ENCODE results near the gene MAP3K7CL.
A peak's percentile ranks its signal among the peaks of the same experiment; 100 is the strongest.
"Not testable (repeated sequence)": the region's sequence is repeated elsewhere in the genome, so short reads cannot be mapped to it uniquely, and the experiment has no call there.

MAP3K7CL gene

GRCh38 chr21:29133796-29134195 is 3.4 kb downstream of the MAP3K7CL start:
- DNase-seq = peak; percentile 27

GRCh38 chr21:29135481-29135880 is 5.0 kb downstream of the MAP3K7CL start:
- no peak for DNase-seq

- DNase-seq = no peak
Observed at GRCh38 chr21:29136033-29136432, 5.6 kb downstream of the MAP3K7CL start.

GRCh38 chr21:29144736-29145353 is 14.4 kb downstream of the MAP3K7CL start:
- DNase-seq = peak; percentile 32

DNA sequence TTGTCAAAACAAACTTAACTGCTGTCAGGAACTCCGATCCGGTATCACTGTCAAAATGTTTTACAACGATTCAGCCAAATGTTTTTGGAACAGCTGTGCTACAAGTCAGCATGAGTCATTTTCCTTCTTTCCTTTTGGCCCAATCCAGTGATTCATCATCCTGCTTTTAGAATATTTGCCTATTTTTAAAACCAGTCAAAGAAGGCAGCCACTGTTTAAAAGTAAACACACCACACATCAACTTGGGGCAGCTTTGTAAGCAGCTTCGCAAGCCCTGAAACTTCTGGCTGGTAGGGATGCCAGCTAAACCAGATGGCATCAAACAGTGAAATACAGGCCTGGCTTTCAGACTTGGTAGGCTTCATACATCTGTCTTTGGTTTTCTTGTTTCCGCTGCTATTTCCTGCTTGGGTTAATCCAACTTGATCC is 14.9 kb downstream of the MAP3K7CL start:
- DNase-seq = peak; percentile 90

GRCh38 chr21:29145852-29146453 is 15.5 kb downstream of the MAP3K7CL start:
- DNase-seq = no peak

DNA sequence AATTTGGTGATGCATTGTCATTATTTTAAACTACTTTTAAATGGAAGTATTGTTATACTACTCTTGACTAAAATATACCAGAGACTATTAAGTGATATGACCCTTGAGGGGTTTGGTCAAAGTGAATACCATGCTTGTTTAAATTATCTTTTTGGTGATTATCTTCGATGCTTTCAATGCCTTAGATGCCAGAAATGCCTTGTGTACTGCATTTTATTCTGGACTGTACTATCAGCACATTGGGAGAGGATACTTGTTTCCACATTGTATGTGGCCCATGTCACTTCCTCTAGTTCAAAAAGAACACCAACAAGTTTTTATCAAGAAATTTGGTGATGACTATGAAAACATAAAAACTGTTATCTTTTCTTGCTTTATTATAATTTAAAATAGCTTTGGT is 16.3 kb downstream of the MAP3K7CL start:
- no peak for DNase-seq

DNA sequence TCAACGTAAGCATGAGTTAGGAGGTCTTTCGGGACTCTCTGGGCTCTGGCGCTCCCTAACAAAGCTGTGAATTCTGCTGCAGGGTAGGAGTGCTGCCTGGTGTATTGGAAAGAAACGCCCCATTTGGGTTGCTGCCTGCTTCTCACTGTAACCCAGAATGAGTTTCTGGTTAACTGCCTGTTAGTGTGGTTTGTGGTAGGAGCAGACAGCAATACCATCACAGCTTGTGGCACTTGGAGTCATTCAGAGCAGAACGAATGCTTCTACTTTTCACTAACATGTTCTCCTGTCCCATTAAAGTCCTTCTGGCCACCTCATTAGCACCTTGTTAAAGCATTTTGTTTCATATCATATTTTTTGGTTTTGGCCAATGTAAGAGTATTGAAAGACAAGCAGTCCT is 18.1 kb downstream of the MAP3K7CL start:
- peak; percentile 89 for DNase-seq

DNA sequence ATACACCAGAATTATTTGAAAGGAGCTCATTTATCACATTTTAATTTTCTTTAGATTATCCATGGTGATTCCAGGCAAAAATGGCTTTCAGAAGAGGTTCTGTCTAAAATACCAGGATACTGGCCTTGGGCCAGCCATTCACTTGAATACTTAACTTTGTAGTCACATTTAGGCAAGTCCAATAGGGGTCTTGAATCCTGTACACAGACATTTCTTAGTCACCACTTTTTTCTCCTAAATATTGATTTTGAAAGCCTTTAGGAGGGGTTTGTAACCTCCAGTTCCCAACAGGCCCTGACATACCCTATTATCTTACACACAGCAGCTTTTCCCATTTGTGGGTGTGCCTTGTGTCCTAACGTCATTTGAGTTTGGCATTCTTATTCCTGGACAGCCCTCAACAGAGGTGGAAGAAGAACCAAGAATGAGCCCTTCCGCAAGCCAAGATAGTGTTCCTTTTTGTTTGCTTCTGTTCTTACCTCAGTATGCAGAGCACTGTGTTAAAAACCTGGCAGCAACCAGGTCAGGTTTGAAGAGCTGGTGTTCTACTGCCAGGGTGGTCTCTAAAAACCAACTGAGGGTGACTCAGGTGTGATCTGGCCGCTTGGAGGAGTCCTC is 19.5 kb downstream of the MAP3K7CL start:
- peak; percentile 84 for DNase-seq

DNA sequence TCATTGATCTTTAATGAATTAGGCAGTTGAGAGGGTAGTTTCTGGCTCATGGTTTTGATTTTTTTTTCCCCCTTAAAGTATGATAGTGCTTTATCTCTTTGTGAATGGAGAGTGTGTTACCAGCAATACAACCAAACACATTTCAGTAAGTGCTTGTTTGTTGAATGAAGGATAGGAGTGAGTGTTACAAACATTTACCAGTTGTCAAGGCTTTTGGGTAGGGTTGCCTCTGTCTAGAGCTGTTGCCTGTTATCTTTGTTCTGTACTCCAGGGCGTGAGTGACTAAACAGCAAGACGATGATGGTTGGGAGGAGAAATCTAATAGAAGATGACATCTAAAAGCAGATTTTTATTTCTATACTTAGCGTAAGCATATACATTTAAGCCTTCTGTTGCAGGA is 21.5 kb downstream of the MAP3K7CL start:
- DNase-seq = no peak

DNA sequence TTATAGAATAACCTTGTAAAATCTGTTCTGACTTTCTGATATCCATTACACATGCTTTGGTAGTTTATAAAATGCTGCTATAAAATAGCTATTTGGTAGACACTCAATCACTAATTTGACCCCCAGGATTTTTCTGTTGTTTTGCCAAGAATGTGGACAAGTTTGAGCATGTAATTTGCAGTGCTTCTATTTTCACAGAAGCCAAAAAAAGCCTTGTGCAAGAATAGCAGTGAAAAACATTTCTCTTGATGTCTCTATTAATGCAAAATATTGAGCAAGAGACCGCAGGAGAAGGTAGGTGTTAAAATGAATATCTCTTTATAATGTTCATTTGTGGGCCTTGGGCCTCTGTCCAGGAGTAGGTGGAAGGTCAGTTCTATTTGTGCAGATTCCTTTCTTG is 22.5 kb downstream of the MAP3K7CL start:
- peak; percentile 65 for DNase-seq

DNA sequence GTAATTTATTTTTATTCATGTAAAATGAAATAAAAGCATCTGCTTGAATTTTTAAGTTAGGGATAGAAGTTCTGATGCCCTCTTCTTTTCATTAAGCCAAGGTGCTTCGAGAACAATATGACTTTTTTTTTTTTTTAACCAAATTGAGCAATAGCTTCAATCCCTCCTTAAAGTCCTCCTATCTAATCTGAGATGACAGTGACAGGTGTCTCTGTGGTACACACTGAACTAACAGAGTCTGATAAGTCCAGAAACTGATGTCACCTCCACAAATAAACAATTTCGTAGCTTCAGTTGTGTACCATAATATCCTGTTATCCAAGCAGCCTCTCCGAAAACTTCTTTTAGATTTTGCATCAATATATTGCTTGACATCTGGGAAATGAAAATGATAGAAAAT is 23.8 kb downstream of the MAP3K7CL start:
- DNase-seq = no peak

DNA sequence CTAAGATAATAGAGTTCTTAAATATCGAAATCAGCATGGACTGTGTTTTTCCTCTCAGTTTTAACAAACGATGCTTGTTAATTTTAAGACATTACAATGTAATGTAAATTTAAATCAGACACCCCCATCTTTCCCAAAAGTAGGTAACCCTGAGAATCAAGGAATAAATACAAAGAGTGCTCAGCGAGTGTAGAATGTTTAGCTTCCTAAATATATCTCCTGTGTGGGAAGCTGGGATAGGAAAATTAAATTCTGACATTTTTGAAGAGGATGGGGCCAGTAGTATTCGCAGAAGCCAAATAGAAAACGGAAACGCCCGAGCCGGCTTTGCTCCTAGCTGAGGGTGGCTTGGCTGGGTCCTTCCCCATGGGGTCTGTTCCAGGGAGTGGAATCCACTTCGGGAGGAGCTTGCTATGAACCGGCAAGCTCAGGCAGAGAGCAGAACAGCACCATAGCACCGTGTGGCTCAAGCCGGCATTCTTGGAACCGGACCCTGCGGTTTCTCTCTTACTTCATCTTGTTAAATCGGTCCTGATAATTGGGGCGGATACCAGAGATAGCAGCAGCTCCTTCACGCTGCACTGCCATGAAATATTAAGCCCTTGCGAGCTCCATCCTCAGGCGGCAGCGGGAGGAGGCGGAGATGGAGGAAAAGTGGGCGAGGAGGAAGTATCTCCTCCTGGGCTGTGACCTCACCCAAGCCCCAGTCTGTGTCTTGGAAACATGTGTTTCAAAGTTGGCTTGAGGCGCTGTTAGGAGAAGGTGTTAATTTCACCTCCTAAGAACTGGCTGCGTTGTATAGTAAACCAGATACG is 24.9 kb downstream of the MAP3K7CL start:
- DNase-seq = peak; percentile 71

DNA sequence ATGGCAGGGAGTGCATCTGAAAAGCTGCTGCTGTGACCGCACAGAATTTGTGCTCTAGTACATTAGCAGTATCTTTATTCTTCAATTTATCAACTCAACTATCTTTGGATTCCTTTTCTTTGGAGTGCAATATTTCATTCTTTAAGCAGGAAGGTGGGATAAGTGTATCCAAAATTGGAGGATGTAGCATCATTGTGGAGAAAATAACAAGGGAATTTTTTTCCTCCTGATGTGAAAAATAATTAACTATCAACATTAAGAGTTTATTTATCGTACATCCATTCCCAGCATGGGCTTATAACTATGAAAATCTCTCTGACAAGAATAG is 25.5 kb downstream of the MAP3K7CL start:
- DNase-seq = no peak

GRCh38 chr21:29157080-29157479 is 26.6 kb downstream of the MAP3K7CL start:
- DNase-seq = no peak

DNA sequence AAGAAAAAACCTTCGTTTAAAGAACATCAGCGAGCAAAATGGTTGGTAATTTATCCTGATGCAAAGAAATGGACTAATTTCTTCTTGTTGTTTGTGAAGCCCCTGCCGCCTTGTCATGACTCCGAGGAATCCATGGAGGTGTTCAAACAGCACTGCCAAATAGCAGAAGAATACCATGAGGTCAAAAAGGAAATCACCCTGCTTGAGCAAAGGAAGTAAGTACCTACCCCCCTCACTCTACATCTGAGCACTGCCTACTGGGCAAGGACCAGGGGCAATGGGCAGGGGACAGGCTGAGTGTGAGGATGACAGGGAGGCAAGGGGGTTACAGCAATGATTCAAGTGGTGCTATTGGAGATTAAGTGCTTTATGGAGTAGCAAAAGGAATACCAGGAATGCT is 29.4 kb downstream of the MAP3K7CL start:
- no peak for DNase-seq

DNA sequence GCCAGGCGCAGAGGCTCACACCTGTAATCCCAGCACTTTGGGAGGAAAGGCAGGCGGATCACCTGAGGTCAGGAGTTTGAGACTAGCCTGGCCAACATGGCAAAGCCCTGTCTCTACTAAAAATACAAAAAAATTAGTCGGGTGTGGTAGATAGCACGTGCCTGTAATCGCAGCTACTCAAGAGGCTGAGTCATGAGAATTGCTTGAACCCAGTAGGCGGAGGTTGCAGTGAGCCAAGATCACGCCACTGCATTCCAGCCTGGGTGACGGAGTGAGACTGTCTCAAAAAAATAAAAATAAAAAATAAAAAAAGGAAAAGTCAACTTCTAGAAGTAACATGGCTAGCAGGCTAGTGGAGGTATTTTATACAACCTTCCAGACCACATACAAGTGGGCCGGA is 32.4 kb downstream of the MAP3K7CL start:
- peak; percentile 53 for DNase-seq

DNA sequence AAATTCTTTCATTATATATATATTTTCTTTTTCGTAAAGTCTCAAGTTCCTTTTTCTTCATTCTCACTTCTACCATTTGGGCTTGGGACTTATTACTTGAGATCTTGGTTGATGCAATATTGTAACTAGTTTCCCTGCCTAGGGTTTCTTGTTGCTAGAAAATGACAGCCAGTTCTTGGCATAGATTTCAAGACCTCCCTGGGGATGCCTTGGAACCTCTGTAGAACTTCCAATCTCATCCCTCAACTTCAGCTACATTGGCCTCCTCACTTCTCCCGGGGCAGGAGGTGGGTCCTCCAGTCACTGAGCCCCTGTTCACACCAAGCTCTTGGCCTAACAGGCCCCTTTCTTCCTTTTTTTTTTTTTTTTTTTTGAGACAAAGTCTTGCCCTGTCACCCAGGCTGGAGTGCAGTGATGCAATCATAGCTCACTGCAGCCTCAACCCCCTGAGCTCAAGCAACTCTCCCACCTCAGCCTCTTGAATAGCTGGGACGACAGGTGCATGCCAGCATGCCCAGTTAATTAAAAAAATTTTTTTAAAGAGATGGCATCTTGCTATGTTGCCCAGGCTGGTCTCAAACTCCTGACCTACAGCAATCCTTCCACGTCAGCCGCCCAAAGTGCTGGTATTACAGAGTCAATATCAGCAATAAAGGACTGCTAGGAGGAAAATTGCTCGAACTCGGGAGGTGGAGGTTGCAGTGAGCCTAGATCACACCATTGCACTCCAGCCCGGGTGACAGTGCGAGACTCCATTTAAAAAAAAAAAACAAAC is 33.1 kb downstream of the MAP3K7CL start:
- DNase-seq = peak; percentile 23

DNA sequence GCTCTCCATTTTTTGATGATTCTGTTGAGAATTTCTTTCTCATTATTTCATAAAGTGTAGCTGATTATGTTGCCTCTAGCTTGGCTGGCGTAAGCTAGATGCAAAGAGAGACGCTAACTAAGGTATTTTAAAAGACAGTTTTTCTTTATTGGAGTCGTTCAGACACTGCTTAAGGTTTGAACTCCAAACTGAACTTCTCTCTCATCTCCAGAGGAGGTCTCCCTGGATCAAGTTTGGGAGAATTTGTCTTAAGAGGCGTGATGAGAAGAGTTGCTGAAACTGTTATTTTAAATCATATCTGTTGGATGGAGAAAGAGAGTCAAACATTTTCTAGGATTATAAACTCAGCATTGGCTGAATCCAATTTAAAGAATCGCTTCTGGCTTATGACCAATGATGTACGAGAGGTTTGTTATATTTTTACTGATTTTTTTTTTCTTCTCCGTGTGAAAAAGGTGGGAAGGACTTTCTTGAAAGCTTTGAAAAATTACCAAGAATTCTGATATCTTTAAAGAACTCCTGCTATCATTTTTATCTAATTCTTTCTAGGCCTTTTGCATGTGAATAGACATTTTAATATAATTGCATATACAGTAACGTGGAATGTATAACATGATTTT is 34.0 kb downstream of the MAP3K7CL start:
- peak; percentile 84 for DNase-seq

GRCh38 chr21:29166323-29166722 is 35.9 kb downstream of the MAP3K7CL start:
- DNase-seq = no peak

DNA sequence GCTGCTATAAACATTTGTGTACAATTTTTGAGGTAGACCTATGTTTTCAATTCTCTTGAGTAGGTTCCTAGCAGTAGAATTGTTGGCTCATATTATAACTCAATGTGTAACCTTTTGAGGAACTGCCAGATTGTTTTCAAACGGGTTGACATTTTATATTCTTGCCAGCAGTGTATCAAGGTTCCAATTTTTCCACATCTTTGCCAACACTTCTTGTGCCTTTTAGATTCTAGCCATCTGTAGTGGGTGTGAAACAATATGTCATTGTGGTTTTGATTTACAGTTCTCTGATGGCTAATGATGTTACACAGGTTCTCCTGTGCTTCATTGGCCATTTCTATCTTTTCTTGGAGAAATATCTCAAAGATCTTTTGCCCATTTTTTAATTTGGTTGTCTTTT is 36.4 kb downstream of the MAP3K7CL start:
- DNase-seq = no peak

GRCh38 chr21:29167481-29167880 is 37.0 kb downstream of the MAP3K7CL start:
- DNase-seq = not testable (repeated sequence)

- DNase-seq = no peak
Observed at GRCh38 chr21:29168891-29169315, 38.5 kb downstream of the MAP3K7CL start.
